Urinary bladder (tissue), 4 donors: ENCODE results near the gene FIBCD1. TPM values are rescaled to one million over a fixed set of nuclear protein-coding genes. Genes with fewer than 3 reads are reported as not detected.
"Not testable (repeated sequence)": the region's sequence is repeated elsewhere in the genome, so short reads cannot be mapped to it uniquely, and the experiment has no call there.

Experiments used
- DNase-seq: peaks from one replicate; pipeline ENCODE4 v3.0.0-alpha.2; 2015; ENCODE audit errors: extremely low spot score
- H3K27ac ChIP-seq: one replicate; pipeline ENCODE4 v1.5.1; 2013; ENCODE audit warnings: low read depth, mild to moderate bottlenecking, moderate library complexity
- H3K36me3 ChIP-seq: one replicate; pipeline ENCODE4 v1.6.1; 2013; ENCODE audit warnings: mild to moderate bottlenecking, moderate library complexity; ENCODE audit not compliant: insufficient read depth
- H3K4me1 ChIP-seq: one replicate; pipeline ENCODE4 v1.6.1; 2013; ENCODE audit warnings: mild to moderate bottlenecking, moderate library complexity; ENCODE audit not compliant: insufficient read depth
- H3K4me3 ChIP-seq: one replicate; pipeline ENCODE4 v1.5.1; 2013; ENCODE audit warnings: low read depth, low read length
- WGBS: extraction: QIAGEN DNeasy Blood & Tissue Kit; methylation state at CpG from one replicate; pipeline ENCODE4 v1.1.7; 2013; 5-methylcytosine and 5-hydroxymethylcytosine counted together
- polyA plus RNA-seq: library from polyadenylated mRNA; stranded (reverse); fragments of 200-250 nt; gene quantifications from one replicate; pipeline ENCODE4 v1.2.3, GENCODE V29; 2013
- total RNA-seq: library from RNA; depleted of rRNA; stranded (reverse); fragments of >200 nt; gene quantifications from one replicate; pipeline ENCODE4 v1.2.3, GENCODE V29; 2014
- donor health status: healthy with polysubstance abuse.
- donor health status: healthy.

FIBCD1 gene
- total and polyA plus RNA-seq, 2 donors: 0.16 to 2.4 TPM

- no peak overlapping the region for H3K27ac ChIP-seq
- H3K36me3 ChIP-seq: no peaks in the 10 kb centered on the region
- no peak for DNase-seq
- H3K4me1 ChIP-seq: no peaks in the 10 kb centered on the region
- no peak overlapping the region for H3K4me3 ChIP-seq
- WGBS: 29% methylated on average over 38 of the region's 38 CpGs
These were observed 26.0 kb downstream of the FIBCD1 start for GRCh38 chr9:130912932-130913598.

DNA sequence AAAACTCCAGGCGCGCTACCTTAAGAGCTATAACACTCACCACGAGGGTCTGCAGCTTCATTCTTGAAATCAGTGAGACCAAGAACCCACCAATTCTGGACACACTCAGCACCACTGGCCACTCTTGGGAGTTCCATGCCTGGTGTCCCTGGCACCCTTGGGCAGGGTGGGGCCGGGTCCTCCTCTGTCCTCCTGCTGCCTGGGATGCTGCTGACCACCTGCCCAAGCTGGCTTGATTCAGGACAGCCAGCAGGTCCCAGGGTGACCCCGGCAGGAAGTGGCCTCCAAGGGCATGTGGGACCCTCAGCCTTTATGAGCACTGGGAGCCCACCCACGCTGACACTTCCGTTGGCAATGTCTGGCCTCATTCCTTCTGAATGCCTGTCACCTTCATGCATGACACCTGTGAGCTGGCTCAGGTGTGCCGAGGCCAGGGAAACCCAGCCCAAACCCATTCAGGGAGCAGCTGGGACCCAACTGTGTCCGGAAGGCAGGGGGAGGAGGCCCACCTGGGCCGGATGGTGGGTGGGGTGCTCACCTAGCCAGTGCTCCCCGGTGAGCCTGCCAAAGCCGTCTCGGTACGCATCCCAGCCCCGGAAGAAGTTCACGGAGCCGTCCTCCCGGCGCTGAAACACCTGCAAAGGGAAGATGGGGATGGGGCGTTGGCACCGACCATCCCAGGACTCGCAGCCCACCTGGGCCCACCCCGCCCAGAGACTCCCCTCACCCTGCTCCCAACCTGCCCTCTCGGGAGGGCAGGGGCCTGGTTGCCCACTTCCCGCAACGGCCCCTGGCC lies 27.6 kb downstream of the FIBCD1 start:
- Histone ChIP-seq H3K36me3 (no peaks in the 10 kb centered on the region), H3K27ac (no peak overlapping the region), H3K4me1 (no peaks in the 10 kb centered on the region), H3K4me3 (no peak overlapping the region)
- DNase-seq: no peak
- WGBS: 90% methylated on average over 26 of the region's 26 CpGs

DNA sequence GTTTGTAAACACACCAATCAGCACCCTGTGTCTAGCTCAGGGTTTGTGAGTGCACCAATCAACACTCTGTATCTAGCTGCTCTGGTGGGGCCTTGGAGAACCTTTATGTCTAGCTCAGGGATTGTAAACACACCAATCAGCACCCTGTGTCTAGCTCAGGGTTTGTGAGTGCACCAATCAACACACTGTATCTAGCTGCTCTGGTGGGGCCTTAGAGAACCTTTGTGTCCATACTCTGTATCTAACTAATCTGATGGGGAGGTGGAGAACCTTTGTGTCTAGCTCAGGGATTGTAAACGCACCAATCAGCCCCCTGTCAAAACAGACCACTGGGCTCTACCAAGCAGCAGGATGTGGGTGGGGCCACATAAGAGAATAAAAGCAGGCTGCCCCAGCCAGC lies 28.4 kb downstream of the FIBCD1 start:
- 69% methylated on average over 1 of the region's 1 CpG for WGBS
- H3K36me3 ChIP-seq, H3K27ac ChIP-seq, H3K4me1 ChIP-seq, DNase-seq, H3K4me3 ChIP-seq: not testable (repeated sequence)

GRCh38 chr9:130910041-130910440 lies 29.0 kb downstream of the FIBCD1 start:
- not testable (repeated sequence) for H3K4me1 ChIP-seq, H3K36me3 ChIP-seq
- 94% methylated on average over 27 of the region's 27 CpGs for WGBS

GRCh38 chr9:130908878-130909355 lies 30.1 kb downstream of the FIBCD1 start:
- Histone ChIP-seq H3K4me1 (no peaks in the 10 kb centered on the region), H3K27ac (no peak overlapping the region), H3K4me3 (no peak overlapping the region), H3K36me3 (no peaks in the 10 kb centered on the region)
- 85% methylated on average over 19 of the region's 19 CpGs for WGBS
- DNase-seq: no peak

More at GRCh38 chr9:130910041-130910440, 29.0 kb downstream of the FIBCD1 start:
- not testable (repeated sequence) for H3K4me3 ChIP-seq, H3K27ac ChIP-seq, DNase-seq

DNA sequence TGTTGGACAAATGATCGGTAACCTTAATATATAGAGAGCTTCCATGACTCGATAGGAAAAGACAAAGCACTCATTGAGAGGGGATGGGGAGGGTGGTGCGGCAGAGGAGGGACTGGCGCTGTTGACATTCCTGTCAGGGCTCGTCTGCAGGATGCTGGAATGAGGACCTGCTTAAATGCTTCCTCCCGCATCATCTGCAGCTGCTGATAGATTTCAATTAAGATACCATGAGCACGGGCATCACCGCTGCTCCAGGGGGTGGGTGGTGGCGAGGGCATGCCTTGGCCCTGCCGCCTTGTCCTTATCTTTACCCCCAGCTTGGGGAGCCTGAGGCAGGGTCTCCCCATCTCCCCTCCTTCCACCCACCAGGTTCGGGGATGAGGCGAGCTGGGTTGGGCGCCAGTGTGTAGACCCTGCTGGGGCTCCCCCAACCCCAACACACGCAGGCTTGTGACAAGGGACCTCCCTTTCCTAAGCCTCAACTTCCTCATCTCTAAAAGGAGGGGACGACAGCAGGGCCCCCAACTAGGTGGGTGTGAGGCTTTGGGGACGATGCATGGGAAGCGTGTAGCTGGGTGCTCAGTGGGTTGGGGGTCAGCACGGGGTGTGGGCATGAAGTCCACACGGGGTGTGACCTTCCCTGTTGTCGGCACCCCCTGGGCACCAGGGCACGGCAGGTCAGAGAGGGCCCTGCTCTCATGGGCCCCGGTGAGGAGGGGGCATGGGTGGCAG lies 30.7 kb downstream of the FIBCD1 start:
- 78% methylated on average over 22 of the region's 22 CpGs for WGBS

GRCh38 chr9:130906735-130907416 lies 32.2 kb downstream of the FIBCD1 start:
- no peak for DNase-seq
- 82% methylated on average over 21 of the region's 21 CpGs for WGBS
- H3K36me3 ChIP-seq: no peaks in the 10 kb centered on the region

More for the DNA sequence above, 30.7 kb downstream of the FIBCD1 start:
- Histone ChIP-seq H3K36me3 (no peaks in the 10 kb centered on the region), H3K4me1 (no peaks in the 10 kb centered on the region), H3K4me3 (no peak overlapping the region), H3K27ac (no peak overlapping the region)
- no peak for DNase-seq

DNA sequence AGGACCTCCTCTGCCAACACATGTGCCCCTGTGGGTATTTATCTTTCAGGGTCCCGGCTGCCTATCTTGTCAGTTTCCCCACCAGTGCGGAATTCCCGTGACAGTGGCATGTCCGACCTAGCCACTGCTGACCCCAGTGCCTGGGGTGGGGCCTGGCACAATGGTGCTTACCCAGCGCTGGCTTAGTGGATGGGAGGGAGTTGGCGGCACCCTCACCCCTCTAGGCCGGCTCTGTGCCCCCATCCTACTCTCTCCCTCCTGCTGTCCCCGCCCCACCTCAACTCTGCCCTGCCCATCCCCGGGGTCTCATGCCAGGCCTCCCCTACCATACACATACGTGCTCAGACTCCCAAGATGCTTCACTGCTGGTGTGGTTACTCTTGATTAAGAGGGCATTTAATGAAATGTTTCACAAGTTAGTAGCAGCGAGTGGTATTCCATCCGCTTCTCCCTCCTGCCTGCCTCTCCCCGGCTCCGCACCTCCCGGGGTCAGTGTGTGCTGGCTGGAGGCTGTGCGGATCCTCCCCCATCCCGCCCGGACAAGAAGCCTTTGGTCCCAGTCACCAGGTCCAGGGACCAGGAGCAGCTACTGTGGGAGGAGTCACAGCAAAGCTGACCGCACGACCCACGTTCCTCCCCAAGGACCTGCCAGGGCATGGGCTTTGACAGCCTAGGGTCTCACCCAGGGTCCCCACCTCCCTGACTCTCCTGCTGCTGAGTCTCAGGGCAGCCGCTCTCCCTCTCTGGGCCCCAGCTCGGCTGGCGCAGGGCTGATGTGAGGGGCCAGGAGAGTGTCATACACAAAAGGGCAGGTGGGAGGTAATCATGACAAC lies 32.9 kb downstream of the FIBCD1 start:
- H3K27ac ChIP-seq: no peak overlapping the region
- 81% methylated on average over 24 of the region's 24 CpGs for WGBS
- H3K4me3 ChIP-seq: no peak overlapping the region
- no peaks in the 10 kb centered on the region for H3K36me3 ChIP-seq
- no peaks in the 10 kb centered on the region for H3K4me1 ChIP-seq
- no peak for DNase-seq

More at GRCh38 chr9:130906735-130907416, 32.2 kb downstream of the FIBCD1 start:
- no peak overlapping the region for H3K27ac ChIP-seq
- no peak overlapping the region for H3K4me3 ChIP-seq
- no peaks in the 10 kb centered on the region for H3K4me1 ChIP-seq

DNA sequence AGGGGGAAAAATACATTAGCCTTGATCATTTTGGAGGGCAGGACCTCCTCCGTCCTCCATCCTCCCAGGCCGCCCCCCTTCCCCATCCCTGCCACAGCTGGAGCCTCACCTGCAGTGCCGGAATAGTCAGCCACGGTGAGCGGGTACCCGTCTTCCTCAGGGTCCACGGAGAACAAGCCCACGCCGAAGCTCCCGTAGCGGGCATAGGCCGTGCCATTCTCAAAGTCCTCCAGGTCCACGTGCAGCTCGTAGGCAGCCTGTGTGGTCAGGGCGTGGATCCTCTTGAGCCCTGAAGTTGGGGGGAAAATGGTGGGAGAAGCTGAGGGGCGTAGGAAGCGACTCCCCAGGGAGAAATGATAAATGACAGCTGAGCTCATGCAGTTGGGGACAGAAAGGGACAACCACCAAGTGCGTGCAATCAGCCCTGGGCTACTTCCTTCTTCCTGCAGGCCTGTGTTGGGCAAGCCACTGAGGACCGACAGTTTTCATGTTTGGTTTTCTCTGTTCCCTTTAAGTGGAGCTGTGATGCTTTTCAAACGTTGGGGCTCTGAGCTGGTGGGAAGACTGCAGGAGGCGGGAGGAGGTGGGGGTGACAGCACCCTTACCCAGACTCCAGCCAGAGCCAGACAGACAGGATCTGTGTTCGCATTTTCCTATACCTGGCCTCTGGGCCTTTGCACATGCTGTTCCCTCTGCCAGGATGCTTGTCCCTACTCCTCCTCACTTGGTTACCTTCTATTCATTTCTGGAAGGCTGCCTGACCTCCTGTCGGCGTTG lies 33.7 kb downstream of the FIBCD1 start:
- DNase-seq: no peak
- Histone ChIP-seq H3K27ac (no peak overlapping the region), H3K36me3 (no peaks in the 10 kb centered on the region), H3K4me1 (no peaks in the 10 kb centered on the region), H3K4me3 (no peak overlapping the region)
- 92% methylated on average over 24 of the region's 24 CpGs for WGBS

- no peaks in the 10 kb centered on the region for H3K4me1 ChIP-seq
- 90% methylated on average over 48 of the region's 48 CpGs for WGBS
- H3K4me3 ChIP-seq: no peak overlapping the region
- no peak overlapping the region for H3K27ac ChIP-seq
- no peak for DNase-seq
- H3K36me3 ChIP-seq: no peaks in the 10 kb centered on the region
These were observed 34.7 kb downstream of the FIBCD1 start for GRCh38 chr9:130904070-130905044.
